SU-DHL-6 (cell line): ENCODE measurements around the gene PARVB.

Experiments
- CTCF ChIP-seq: fragments of 200-600 bp; sonication (generic); IDR thresholded peaks from one replicate; pipeline ENCODE4 v1.5.1; 2017; ENCODE audit warnings: antibody characterized with exemption, mild to moderate bottlenecking, low read length, moderate library complexity; ENCODE audit not compliant: insufficient read depth, poor library complexity, severe bottlenecking
- EZH2phosphoT487 ChIP-seq: fragments of 200-600 bp; sonication (generic), shearing (Covaris generic); conservative IDR thresholded peaks from 2 replicates; pipeline ENCODE4 v1.6.1; 2018; ENCODE audit warnings: mild to moderate bottlenecking, antibody characterized with exemption, low read length, moderate library complexity, mixed read lengths

- TF ChIP-seq CTCF = no peak
- TF ChIP-seq EZH2phosphoT487 = no peak
Measured at GRCh38 chr22:44045145-44045544, 21.0 kb downstream of the PARVB start.
